Calu3 (cell line): Measurements from ENCODE around the gene CNFN. TPM values are rescaled to one million over a fixed set of nuclear protein-coding genes. Genes with fewer than 3 reads are reported as not detected.

Source experiments
- BruUV-seq: library from RNA; stranded (reverse); fragments of 400-500 nt; replicated peaks from 2 replicates; lab custom pipeline; 2021; lab: Mats Ljungman, UMichigan
- CTCF ChIA-PET: fragments of 300-600 bp; sonication (Branson Sonifier 250); formaldehyde crosslinking; loops from one replicate; lab custom pipeline; 2022; ENCODE audit warnings: antibody characterized with exemption; lab: Charles Lee
- DNase-seq: peaks from one replicate; pipeline ENCODE4 v3.0.0; 2022
- H3K27ac Mint-ChIP-seq: one replicate; pipeline ENCODE4 v1.8.0; 2022; ENCODE audit warnings: mixed read lengths; ENCODE audit not compliant: unreplicated experiment
- H3K27me3 Mint-ChIP-seq: one replicate; pipeline ENCODE4 v1.8.0; 2022; ENCODE audit warnings: mixed read lengths; ENCODE audit not compliant: unreplicated experiment
- H3K36me3 Mint-ChIP-seq: one replicate; pipeline ENCODE4 v1.8.0; 2022; ENCODE audit warnings: mild to moderate bottlenecking, moderate library complexity, mixed read lengths; ENCODE audit not compliant: insufficient read depth, unreplicated experiment
- H3K4me1 Mint-ChIP-seq: one replicate; pipeline ENCODE4 v1.8.0; 2022; ENCODE audit warnings: mild to moderate bottlenecking, low read depth, mixed read lengths; ENCODE audit not compliant: unreplicated experiment
- H3K4me3 Mint-ChIP-seq: one replicate; pipeline ENCODE4 v1.8.0; 2022; ENCODE audit warnings: mild to moderate bottlenecking, low read depth, moderate library complexity, mixed read lengths; ENCODE audit not compliant: unreplicated experiment
- H3K9me3 Mint-ChIP-seq: one replicate; pipeline ENCODE4 v1.8.0; 2022; ENCODE audit warnings: low read depth, mixed read lengths; ENCODE audit not compliant: unreplicated experiment
- CTCF ChIP-seq: fragments of 200-600 bp; IDR thresholded peaks from one replicate; pipeline ENCODE4 v1.8.0; 2022; ENCODE audit warnings: antibody characterized with exemption; ENCODE audit not compliant: unreplicated experiment
- intact Hi-C: fragments of 100-400 bp; cut with micrococcal nuclease; formaldehyde crosslinking; loops from one replicate; pipeline ENCODE4 v1.10.0; 2022; ENCODE audit not compliant: unreplicated experiment
- total RNA-seq: library from RNA; stranded (reverse); gene quantifications from 2 replicates; pipeline ENCODE4 v1.2.3, GENCODE V29; 2022

The CNFN gene
- total RNA-seq, 1 experiment from 2014 or later, result 1.6 TPM

- BruUV-seq, result no TSS peak
- TF ChIP-seq CTCF, result no peak
- no peaks in the 10 kb centered on the region for H3K4me1 Mint-ChIP-seq
- CTCF ChIA-PET, result no interaction called here
- peaks cover 10% of the 10 kb centered on the region for H3K9me3 Mint-ChIP-seq
- no peak overlapping the region for H3K27ac Mint-ChIP-seq
- no peaks in the 10 kb centered on the region for H3K27me3 Mint-ChIP-seq
- intact Hi-C loops, result no loop called here
- no peak for DNase-seq
- no peaks in the 10 kb centered on the region for H3K36me3 Mint-ChIP-seq
- no peak overlapping the region for H3K4me3 Mint-ChIP-seq
Measured at GRCh38 chr19:42362891-42363440, 27.1 kb downstream of the CNFN start.

- intact Hi-C loops, result no loop called here
- Mint-ChIP-seq H3K4me3 (no peak overlapping the region), H3K4me1 (no peaks in the 10 kb centered on the region), H3K9me3 (peaks cover 7% of the 10 kb centered on the region), H3K27ac (no peak overlapping the region), H3K27me3 (no peaks in the 10 kb centered on the region), H3K36me3 (peaks cover 2% of the 10 kb centered on the region)
- DNase-seq, result no peak
- TF ChIP-seq CTCF, result no peak
- no TSS peak for BruUV-seq
- CTCF ChIA-PET, result no interaction called here
Measured at GRCh38 chr19:42362342-42362741, 27.8 kb downstream of the CNFN start.

DNA sequence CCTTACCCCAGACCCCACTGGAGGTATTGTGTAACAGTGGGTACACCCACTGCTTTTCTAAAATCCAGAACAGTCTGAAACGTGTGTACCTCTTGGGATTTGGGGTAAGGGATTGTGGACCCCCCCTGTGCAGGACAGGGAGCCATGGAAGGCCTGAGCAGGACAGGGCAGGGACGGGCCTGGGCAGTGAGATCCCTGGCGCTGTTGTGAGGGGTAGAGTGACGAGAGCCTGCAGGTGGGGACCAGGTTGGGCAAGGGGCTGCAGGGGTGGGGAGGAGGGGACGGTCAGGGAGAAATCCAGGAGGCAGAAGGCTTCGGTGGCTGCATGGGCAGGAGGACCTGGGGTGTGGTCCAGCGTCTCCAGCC, 28.6 kb downstream of the CNFN start:
- CTCF ChIA-PET, result no interaction called here
- no TSS peak for BruUV-seq
- intact Hi-C loops, result no loop called here
- Mint-ChIP-seq H3K27me3 (no peaks in the 10 kb centered on the region), H3K4me3 (no peak overlapping the region), H3K36me3 (peaks cover 4% of the 10 kb centered on the region), H3K4me1 (no peaks in the 10 kb centered on the region), H3K27ac (no peak overlapping the region), H3K9me3 (peaks cover 7% of the 10 kb centered on the region)
- DNase-seq, result no peak
- TF ChIP-seq CTCF, result no peak

DNA sequence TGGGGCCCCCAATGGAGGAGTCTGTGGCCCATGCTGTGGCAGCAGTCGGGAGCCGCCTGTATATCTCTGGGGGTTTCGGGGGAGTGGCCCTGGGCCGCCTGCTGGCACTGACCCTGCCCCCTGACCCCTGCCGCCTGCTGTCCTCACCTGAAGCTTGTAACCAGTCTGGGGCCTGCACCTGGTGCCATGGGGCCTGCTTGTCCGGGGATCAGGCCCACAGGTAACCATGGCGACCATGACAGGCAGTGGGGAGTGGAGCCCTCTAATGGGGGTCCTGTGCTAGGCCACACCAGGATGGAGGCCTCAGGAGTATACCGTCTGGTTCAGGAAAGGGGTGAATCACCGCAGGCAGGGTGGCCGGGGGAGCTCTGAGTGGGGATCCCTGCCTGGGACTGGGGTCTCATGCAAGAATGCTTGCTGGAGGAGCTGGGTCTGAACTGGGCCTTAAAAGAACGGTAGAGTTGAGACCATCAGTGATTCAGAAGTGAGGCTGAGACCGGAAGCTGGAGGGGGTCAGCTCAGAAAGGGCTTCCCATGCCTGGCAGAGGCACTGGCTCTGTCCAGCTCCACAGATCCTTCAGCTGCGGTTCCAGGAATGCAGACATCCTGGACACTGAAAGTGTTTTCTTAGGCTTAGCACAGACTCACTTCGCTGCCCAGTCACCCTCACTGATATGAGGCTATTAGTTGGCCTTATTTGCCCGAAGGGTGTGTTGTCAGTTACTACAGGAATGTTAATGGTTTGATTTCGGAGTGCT, 29.1 kb downstream of the CNFN start:
- Mint-ChIP-seq H3K4me1 (no peaks in the 10 kb centered on the region), H3K36me3 (peaks cover 4% of the 10 kb centered on the region), H3K4me3 (no peak overlapping the region), H3K9me3 (peaks cover 7% of the 10 kb centered on the region), H3K27me3 (no peaks in the 10 kb centered on the region), H3K27ac (no peak overlapping the region)
- TF ChIP-seq CTCF, result no peak
- CTCF ChIA-PET, result no interaction called here
- BruUV-seq, result no TSS peak
- DNase-seq, result no peak
- intact Hi-C loops, result no loop called here
